ENCODE results near the gene LGALS7B. TPM values are rescaled to one million over a fixed set of nuclear protein-coding genes. Genes with fewer than 3 reads are reported as not detected.

Gene LGALS7B
- polyA plus RNA-seq, 1 donor from 2014 or later, result not detected

- no peak overlapping the region for H3K4me2 ChIP-seq (ENCODE audit: low read length)
These were observed 11.8 kb downstream of the LGALS7B start for GRCh38 chr19:38800577-38801347.

More at GRCh38 chr19:38800577-38801347, 11.8 kb downstream of the LGALS7B start:
- no peaks in the 10 kb centered on the region for H4K20me1 ChIP-seq (ENCODE audit: insufficient read depth)
- H3K4me3 ChIP-seq (ENCODE audit: low read length), result no peak overlapping the region
- no peak overlapping the region for H3K27ac ChIP-seq (ENCODE audit: low read length)
- no peaks in the 10 kb centered on the region for H3K27me3 ChIP-seq (ENCODE audit: insufficient read depth, low read depth, low read length)
- H3K36me3 ChIP-seq (ENCODE audit: insufficient read depth, low read length), result no peaks in the 10 kb centered on the region
- no peak overlapping the region for H2AFZ ChIP-seq (ENCODE audit: low read depth, low read length)
- no peaks in the 10 kb centered on the region for H3F3A ChIP-seq (ENCODE audit: insufficient read depth, low read length, poor library complexity, severe bottlenecking)
- no peak overlapping the region for H3K9ac ChIP-seq (ENCODE audit: low read length)
- no peaks in the 10 kb centered on the region for H3K9me2 ChIP-seq (ENCODE audit: insufficient read depth, low read length)
- TF ChIP-seq REST (IDR thresholded peaks at IDR 0.05; ENCODE audit: borderline replicate concordance) (no peak), MXI1 (conservative IDR thresholded peaks at IDR 0.05; ENCODE audit: poor library complexity, severe bottlenecking) (no peak), CTCF (IDR thresholded peaks at IDR 0.05; ENCODE audit: poor library complexity, severe bottlenecking) (no peak), TAF1 (IDR thresholded peaks at IDR 0.05; ENCODE audit: low read depth) (no peak), POLR2AphosphoS5 (IDR thresholded peaks at IDR 0.05) (no peak), EP300 (conservative IDR thresholded peaks at IDR 0.05; ENCODE audit: poor library complexity, severe bottlenecking) (no peak), SMC3 (conservative IDR thresholded peaks at IDR 0.05; ENCODE audit: poor library complexity) (no peak), EZH2 (IDR thresholded peaks at IDR 0.05; ENCODE audit: borderline replicate concordance, insufficient read depth, low read length, poor library complexity, severe bottlenecking) (no peak), RAD21 (conservative IDR thresholded peaks at IDR 0.05) (no peak)
- no peaks in the 10 kb centered on the region for H3K9me3 ChIP-seq (ENCODE audit: low read length)
- no peaks in the 10 kb centered on the region for H3K79me2 ChIP-seq (replicated peaks; ENCODE audit: insufficient read depth, low read length)
